Motor neuron (in vitro differentiated cells): ENCODE results near the gene GOPC. TPM values are rescaled to one million over a fixed set of nuclear protein-coding genes. Genes with fewer than 3 reads are reported as not detected.

Experiments used
- ATAC-seq, 8 experiments: fragments of 200-7000 bp; cut with Tn5 transposase; replicated peaks in 6 of 8; 2 replicates each; pipeline ENCODE4 v1.8.0; 2021; ENCODE audit warnings: mild to moderate bottlenecking in 8 of 8, moderate library complexity in 8 of 8
- H3K27ac ChIP-seq, 2 donors: fragments of 250-450 bp; sonication (Bioruptor Pico); 2 replicates each; pipeline ENCODE4 v1.9.0; 2021; ENCODE audit warnings: antibody characterized with exemption in 2 of 2, mild to moderate bottlenecking in 2 of 2, moderate library complexity in 1 of 2
- H3K4me1 ChIP-seq, 2 donors: fragments of 250-450 bp; sonication (Bioruptor Pico); replicated peaks in 1 of 2; 2 replicates each; pipeline ENCODE4 v1.6.1; 2021; ENCODE audit warnings: antibody characterized with exemption in 2 of 2, mild to moderate bottlenecking in 2 of 2, moderate library complexity in 1 of 2
- H3K4me3 ChIP-seq, 5 donors: fragments of 250-450 bp; sonication (Bioruptor Pico); 2 replicates each; pipeline ENCODE4 v1.9.0; 2021; ENCODE audit warnings: antibody characterized with exemption in 5 of 5, mild to moderate bottlenecking in 5 of 5, moderate library complexity in 4 of 5
- WGBS, 10 experiments: fragments of 450-650 bp; shearing (Covaris generic); methylation state at CpG; one replicate each; pipeline ENCODE4 v1.0.0; 2022; 5-methylcytosine and 5-hydroxymethylcytosine counted together
- in situ Hi-C, 9 experiments: fragments of 400-800 bp; cut with MboI; loops; one replicate each; pipeline ENCODE4 v1.15.0; 2021; ENCODE audit warnings: low sequenced_read_pairs in 9 of 9, low pct_unique_long_range_greater_than_20kb in 2 of 9; ENCODE audit not compliant: unreplicated experiment in 9 of 9
- total RNA-seq, 8 experiments: library from RNA; unstranded; fragments of 300-600 nt; gene quantifications; 2 replicates each; pipeline versions ENCODE4 v1.2.3 to v1.2.4, GENCODE V29; 2022

The GOPC gene
- total RNA-seq, 8 experiments from 2014 or later, result 34.9 to 48.5 (median 40.3) TPM

DNA sequence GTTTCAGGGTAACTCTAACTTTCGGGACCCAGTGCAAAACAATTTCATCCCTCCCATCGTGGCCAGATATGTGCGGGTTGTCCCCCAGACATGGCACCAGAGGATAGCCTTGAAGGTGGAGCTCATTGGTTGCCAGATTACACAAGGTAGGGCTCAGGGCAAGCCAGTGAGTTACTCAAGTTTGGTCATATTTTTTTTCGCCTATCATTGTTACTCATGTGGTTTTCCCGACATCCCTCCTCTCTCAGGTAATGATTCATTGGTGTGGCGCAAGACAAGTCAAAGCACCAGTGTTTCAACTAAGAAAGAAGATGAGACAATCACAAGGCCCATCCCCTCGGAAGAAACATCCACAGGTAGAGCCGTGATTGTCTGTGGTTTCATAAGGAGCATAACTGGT is 61.6 kb downstream of the GOPC start:
- WGBS, 10 experiments, result 85 to 100% (median 98%) methylated on average over 1 to 7 of the region's 8 CpGs; no CpG with 5 or more reads in 3 of the 10 experiments
- Histone ChIP-seq H3K27ac (no peak overlapping the region), H3K4me3 (no peak overlapping the region), H3K4me1 (peaks cover 0 to 3% of the 10 kb centered on the region in 2 donors)
- in situ Hi-C loops, result no loop called here
- ATAC-seq, result no peak

DNA sequence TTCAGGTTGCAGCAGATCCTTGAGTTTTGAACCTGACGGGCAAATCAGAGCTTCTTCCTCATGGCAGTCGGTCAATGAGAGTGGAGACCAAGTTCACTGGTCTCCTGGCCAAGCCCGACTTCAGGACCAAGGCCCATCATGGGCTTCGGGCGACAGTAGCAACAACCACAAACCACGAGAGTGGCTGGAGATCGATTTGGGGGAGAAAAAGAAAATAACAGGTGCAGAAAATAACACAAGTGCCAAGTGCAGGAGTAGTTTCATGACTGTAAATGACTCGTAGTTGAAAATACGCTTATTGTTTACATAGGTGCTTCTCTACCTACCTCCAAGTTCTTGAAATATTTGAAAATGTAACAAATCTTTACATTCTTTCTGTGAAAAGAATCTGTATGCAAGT is 63.7 kb downstream of the GOPC start:
- Histone ChIP-seq H3K27ac (no peak overlapping the region), H3K4me3 (no peak overlapping the region), H3K4me1 (peaks cover 0 to 3% of the 10 kb centered on the region in 2 donors)
- in situ Hi-C loops, result no loop called here
- no peak for ATAC-seq
- WGBS, 10 experiments, result 78 to 100% (median 93%) methylated on average over 1 to 9 of the region's 9 CpGs; no CpG with 5 or more reads in 1 of the 10 experiments

DNA sequence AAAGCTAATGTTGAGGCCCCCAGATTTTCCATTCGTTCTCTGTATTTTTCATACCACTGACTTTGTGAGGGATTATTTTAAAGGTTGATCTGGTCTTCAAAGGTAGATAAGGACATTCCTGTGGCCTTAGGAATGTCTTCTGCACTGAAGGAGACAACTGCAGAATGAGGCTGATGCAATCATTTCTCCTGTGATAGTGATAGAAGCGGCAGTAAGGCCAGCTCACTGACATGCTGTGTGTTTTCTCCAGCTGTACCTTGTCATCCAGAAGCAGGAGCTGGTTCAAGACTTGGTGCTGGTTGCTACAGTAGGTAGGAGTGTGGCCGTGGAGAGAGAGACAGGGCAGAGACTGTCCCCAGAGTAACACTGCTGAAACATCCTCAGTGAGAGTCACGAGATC is 66.0 kb downstream of the GOPC start:
- WGBS, 10 experiments, result 81 to 100% (median 94%) methylated on average over 1 to 3 of the region's 4 CpGs; no CpG with 5 or more reads in 2 of the 10 experiments
- H3K4me1 ChIP-seq, result peaks cover 11 to 14% of the 10 kb centered on the region in 2 donors
- H3K4me3 ChIP-seq, result no peak overlapping the region
- no peak overlapping the region for H3K27ac ChIP-seq
- ATAC-seq, result peak in 3 of 8 experiments; percentile 18 to 65 (median 40)
- in situ Hi-C loops, result no loop called here

DNA sequence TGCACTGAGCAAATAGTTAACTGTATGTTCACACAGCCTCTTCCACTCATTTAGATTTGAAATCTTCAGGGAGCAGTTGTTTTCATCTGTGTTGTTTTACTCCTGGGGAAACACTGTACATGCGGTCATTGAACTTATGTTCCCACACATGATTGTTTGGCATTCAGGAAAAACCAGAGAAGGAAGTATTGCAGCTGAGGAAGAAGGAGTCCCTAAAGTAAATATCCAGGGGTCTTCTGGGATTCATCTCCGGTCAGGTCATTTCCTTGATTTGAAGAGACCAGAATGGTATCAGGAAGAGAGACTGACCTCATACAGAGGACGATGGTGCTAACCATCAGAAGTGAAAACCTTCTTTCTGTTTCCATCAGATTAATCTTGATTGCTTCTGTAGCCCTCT is 67.3 kb downstream of the GOPC start:
- no peak for ATAC-seq
- WGBS, 10 experiments, result 50 to 96% (median 85%) methylated on average over 1 to 3 of the region's 3 CpGs; no CpG with 5 or more reads in 2 of the 10 experiments

DNA sequence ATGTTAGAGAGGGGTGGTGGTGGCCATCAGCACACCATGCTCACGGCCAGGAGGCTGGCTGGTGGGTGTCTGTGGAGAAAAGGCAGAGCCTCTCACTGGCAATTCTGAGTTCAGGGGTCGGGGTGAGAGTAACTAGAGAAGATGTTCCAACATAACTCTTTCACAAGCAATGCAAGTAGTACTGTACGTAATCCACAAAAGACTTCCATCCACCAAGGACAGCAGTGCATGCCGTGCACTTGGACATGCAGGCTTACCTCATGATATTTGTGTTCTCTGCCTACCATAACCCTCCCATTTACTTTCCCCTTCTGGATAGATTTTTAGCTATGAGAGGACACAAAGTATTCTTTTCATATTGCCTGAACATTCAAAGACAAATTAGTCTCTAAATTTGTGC is 68.5 kb downstream of the GOPC start:
- no peak for ATAC-seq
- in situ Hi-C loops, result no loop called here
- H3K4me3 ChIP-seq, result no peak overlapping the region
- peaks cover 14 to 25% of the 10 kb centered on the region in 2 donors for H3K4me1 ChIP-seq
- 64 to 100% (median 95%) methylated on average over 1 to 4 of the region's 4 CpGs; no CpG with 5 or more reads in 2 of the 10 experiments for WGBS, 10 experiments
- no peak overlapping the region for H3K27ac ChIP-seq

More for the DNA sequence above, 67.3 kb downstream of the GOPC start:
- in situ Hi-C loops, result no loop called here
- Histone ChIP-seq H3K27ac (no peak overlapping the region), H3K4me3 (no peak overlapping the region), H3K4me1 (peaks cover 14 to 25% of the 10 kb centered on the region in 2 donors)

DNA sequence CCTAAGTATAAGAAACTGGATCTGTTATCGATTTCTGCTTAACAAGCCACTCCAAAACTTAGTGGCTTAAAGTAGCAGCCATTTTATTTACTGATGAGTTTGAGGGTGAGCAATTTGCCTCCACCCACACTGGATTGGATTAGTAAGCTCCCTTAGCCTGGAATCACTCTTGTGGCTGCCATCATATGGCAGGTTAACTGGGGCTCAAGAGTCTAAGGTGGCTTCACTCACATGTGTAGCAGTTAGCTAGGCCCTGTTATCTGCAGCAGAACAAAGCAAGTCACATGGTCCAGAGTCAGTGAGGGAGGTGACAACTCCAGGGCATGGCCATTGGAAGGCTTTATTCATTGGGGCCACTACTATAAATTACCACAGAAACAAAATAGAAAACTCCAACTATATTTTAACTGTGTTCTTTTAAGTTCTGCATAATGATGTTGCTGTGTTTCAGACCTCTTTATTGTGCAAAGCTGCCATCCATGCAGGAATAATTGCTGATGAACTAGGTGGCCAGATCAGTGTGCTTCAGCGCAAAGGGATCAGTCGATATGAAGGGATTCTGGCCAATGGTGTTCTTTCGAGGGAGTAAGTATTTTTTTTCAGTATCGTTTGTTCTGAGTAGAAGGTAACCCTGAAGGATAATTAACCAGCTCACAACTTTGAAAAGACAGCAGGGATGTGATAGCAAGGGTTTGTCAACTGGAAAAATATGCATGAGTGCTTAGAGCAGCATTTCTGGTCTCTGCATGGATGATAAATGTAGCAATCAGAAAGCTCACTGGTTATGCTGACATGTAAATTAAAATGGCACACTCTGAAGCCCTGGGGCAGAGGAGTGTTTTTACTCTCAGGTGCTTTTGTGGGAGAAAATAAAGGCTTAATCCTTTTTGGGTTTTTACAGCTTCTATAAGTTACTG is 70.2 kb downstream of the GOPC start:
- Histone ChIP-seq H3K4me3 (no peak overlapping the region), H3K27ac (no peak overlapping the region), H3K4me1 (peaks cover 14 to 25% of the 10 kb centered on the region in 2 donors)
- peak in 5 of 8 experiments; percentile 25 to 86 (median 79) for ATAC-seq
- in situ Hi-C loops, result no loop called here
- WGBS, 10 experiments, result 43 to 100% (median 86%) methylated on average over 1 to 5 of the region's 5 CpGs; no CpG with 5 or more reads in 1 of the 10 experiments

DNA sequence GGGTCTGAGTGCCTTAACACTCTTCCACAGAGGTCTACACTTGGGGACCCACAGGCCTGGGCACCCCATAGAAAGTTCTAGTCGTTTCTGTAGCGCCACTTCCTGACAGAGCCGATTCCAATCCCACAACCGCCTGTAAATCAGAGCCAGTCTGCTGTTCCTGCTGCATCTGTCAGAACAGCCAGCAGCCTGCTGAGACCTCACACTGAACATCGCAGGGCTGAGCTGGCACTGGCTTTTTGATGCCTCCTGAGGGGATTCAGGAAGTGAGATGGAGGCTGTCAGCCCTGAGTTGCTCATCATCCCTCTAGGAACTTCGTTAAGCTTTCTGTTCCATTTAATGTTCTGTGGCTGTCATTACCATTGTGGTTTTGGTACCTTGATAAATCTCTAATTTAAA is 71.0 kb downstream of the GOPC start:
- Histone ChIP-seq H3K4me3 (no peak overlapping the region), H3K27ac (no peak overlapping the region), H3K4me1 (peaks cover 12 to 25% of the 10 kb centered on the region in 2 donors)
- WGBS, 10 experiments, result 20 to 100% (median 73%) methylated on average over 1 to 5 of the region's 6 CpGs; no CpG with 5 or more reads in 1 of the 10 experiments
- peak in 5 of 8 experiments; percentile 51 to 76 (median 65) for ATAC-seq
- in situ Hi-C loops, result no loop called here

DNA sequence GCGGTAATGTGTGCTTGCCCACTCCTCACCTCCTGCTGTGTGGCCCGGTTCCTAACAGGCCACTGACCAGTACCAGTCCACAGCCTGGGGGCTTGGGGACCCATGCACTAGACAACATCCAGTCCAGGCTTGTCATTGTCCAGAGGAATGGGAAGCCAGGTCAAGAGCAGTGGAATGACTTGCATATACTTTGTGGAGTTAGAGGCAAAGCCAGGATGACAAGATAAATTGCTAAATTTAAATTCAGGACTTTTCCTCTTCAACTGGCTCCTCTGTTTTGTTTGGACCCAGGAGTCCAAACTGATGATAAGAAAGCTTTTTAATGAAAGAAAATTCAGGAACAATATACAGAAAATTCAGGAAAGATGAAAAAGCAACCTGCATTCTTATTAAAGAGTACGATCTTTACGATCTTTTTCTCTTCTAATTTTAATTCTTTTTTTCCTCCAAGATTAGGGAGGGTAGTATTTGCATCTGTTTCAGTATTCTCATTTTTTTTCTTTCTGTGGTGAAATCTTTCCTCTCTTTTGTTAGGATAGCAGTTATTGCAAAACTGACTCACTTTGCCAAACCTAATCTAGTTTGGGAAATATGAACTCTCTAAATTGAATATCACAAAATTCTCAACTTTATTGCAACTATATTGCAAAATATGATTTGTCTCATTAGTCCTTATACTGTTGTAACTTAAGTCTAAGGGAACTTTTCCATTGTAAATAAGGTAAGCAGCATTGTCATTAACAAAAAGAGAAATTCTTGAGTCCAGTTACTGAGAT is 71.7 kb downstream of the GOPC start:
- no peak for ATAC-seq
- in situ Hi-C loops, result no loop called here
- H3K27ac ChIP-seq, result no peak overlapping the region
- 90 to 100% (median 100%) methylated on average over 1 to 4 of the region's 4 CpGs for whole genome bisulfite sequencing, 10 experiments
- no peak overlapping the region for H3K4me3 ChIP-seq
- peaks cover 11 to 25% of the 10 kb centered on the region in 2 donors for H3K4me1 ChIP-seq

DNA sequence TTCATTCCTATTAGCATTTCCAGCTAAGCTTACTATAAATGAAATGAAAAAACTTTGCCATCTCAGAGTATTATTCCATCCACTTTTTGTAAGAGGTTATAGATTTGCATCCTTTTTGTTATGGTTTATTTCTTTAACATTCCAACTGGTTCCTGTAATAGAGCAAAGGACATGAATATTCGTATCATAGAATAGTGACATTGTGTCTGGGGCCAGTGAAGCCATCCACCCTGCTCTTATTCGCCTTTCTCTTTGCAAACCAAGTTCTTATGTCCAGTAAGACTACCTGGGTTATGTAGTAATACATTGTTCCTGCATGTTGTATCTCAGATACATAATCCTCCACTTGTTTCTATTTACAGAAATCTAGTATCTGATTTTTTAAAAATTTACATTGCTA is 76.7 kb downstream of the GOPC start:
- peak in 3 of 8 experiments; percentile 49 to 91 (median 60) for ATAC-seq
- H3K4me3 ChIP-seq, result no peak overlapping the region
- H3K4me1 ChIP-seq, result peaks cover 2 to 7% of the 10 kb centered on the region in 2 donors
- 73 to 100% (median 82%) methylated on average over 1 to 2 of the region's 2 CpGs; no CpG with 5 or more reads in 1 of the 10 experiments for WGBS, 10 experiments
- no peak overlapping the region for H3K27ac ChIP-seq
- in situ Hi-C loops, result no loop called here

DNA sequence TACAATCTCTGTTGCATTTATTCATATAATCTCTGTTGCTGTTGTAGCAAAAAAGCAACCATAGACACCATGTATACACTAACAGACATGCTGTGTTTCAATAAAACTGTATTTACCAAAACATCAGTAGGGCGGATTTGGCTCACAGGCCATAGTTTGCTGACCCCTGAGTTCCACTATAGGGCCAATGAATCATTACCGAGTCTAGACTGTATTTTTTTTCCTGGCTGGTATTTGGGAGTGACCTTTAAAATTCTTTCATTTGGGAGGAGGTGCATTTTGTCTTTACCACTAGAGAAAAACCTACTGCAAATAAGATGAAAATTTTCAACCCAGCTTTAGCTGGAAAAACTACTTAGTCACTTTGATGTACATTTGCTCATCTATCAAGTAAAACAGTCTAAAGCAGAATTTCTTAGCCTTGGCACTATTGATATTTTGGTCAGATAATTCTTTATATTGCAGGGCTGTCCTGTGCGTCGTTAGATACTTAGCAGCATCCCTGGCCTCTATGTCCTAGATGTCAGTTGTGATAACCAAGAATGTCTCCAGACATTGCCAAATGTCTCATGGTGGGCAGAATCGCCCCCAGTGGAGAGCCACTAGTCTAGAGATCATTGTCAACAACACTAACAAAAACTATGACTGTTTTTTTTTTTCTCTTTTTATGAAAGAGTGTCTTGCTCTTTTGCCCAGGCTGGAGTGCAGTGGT is 80.4 kb downstream of the GOPC start:
- ATAC-seq, result no peak
- in situ Hi-C loops, result no loop called here
- H3K4me3 ChIP-seq, result no peak overlapping the region
- 67 to 100% (median 91%) methylated on average over 1 to 5 of the region's 5 CpGs for WGBS, 10 experiments
- H3K27ac ChIP-seq, result no peak overlapping the region
- peaks cover 0 to 4% of the 10 kb centered on the region in 2 donors for H3K4me1 ChIP-seq

DNA sequence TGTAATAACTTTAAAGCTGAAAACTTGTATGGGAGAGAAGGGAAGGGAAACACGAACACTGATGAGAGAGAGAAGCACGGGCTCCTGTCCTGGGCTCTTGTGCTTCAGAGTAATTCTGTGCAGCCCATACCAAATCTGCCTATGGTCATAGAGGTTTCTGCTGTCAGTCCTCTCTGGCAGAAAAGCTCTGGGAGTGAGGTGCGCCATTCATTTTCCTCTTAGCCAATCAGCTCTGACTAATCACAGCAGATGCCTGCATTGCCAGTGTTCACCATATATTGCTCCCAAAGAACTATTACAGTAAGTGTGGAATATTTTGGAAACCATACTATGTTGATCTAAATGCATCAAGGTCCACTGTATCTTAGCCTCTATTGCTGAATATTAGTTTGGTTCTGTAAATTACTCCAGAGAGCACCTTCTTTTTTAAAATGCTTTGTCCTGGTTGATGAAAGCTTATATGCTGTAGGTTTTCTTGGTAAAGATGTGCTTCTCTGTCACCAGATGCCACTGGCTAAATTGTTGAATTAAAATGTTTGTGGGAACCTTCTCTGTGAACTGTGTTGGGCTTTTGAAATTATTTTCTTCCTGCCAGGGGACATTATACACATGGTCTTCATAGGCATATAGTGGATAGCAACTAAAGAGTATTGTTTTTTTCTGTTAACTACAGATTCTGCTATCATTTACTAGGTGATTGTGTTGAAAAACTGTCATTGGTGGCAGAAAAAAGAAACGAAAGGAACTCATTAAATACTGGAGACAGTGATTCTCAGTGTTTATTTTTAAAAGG is 81.5 kb downstream of the GOPC start:
- WGBS, 10 experiments, result 64 to 100% (median 79%) methylated on average over 1 to 3 of the region's 4 CpGs
- ATAC-seq, result no peak

DNA sequence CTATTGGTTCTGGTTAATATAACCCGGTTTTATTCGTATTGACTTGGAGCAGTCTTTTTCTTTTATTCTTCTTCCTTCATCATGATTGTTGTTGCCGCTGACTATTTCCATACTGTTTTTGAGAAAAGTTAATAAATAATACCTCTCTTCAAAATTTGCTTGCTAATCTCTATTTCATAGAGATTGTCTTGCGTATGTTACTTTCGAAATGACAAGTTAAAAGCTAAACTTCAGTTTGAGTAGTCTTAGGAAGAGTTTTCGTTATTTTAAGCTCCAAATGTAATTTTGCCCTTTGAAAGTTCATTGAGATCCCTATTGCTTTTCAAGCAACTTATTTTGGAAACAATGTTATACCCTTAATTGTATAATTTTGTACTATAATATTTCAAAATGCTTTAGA is 83.4 kb downstream of the GOPC start:
- Histone ChIP-seq H3K4me3 (no peak overlapping the region), H3K4me1 (no peaks in the 10 kb centered on the region), H3K27ac (no peak overlapping the region)
- ATAC-seq, result no peak
- 95 to 100% (median 99%) methylated on average over 2 to 6 of the region's 6 CpGs for WGBS, 10 experiments
- in situ Hi-C loops, result no loop called here

More for the DNA sequence above, 81.5 kb downstream of the GOPC start:
- in situ Hi-C loops, result no loop called here
- peaks cover 0 to 4% of the 10 kb centered on the region in 2 donors for H3K4me1 ChIP-seq
- no peak overlapping the region for H3K4me3 ChIP-seq
- no peak overlapping the region for H3K27ac ChIP-seq
